ENCODE measurements around the gene SOX15. TPM values are rescaled to one million over a fixed set of nuclear protein-coding genes. Genes with fewer than 3 reads are reported as not detected.

SOX15 gene
- total and polyA plus RNA-seq, 2 of the 13 experiments (the other 11 are each of a cell fraction or from before 2014, with no cell fraction given), result 0.07 to 0.18 TPM

- TF ChIP-seq POLR2AphosphoS2 (IDR thresholded peaks at IDR 0.05; ENCODE audit: low read depth, low read length) (peak; percentile 98), MAFK (conservative IDR thresholded peaks at IDR 0.05 in 1 of 2, IDR thresholded peaks at IDR 0.05 in 1 of 2; ENCODE audit: low read length in 2 of 2) (no peak), ATF7-NPFF (CRISPR knock-in tag; IDR thresholded peaks at IDR 0.05; ENCODE audit: low read depth) (no peak; the same call in 1 of the 2 replicates), ZNF513 (CRISPR knock-in tag; conservative IDR thresholded peaks at IDR 0.05) (no peak), THRA (CRISPR knock-in tag; IDR thresholded peaks at IDR 0.05; ENCODE audit: borderline replicate concordance) (no peak), TCF7L2 (IDR thresholded peaks at IDR 0.05; ENCODE audit: low read depth, low read length) (no peak), ZBTB42 (CRISPR knock-in tag; IDR thresholded peaks at IDR 0.05) (no peak; the same call in 1 of the 2 replicates), ZEB1 (IDR thresholded peaks at IDR 0.05; ENCODE audit: insufficient replicate concordance, low read depth) (no peak), ZNF768 (CRISPR knock-in tag; IDR thresholded peaks at IDR 0.05) (peak; percentile 41; the same call in 1 of the 2 replicates), ZNF430 (CRISPR knock-in tag; IDR thresholded peaks at IDR 0.05) (no peak; the same call in 1 of the 2 replicates), KLF11 (CRISPR knock-in tag; IDR thresholded peaks at IDR 0.05) (no peak), TMF1 (CRISPR knock-in tag; IDR thresholded peaks at IDR 0.05; ENCODE audit: low read depth) (peak; percentile 49; the same call in 1 of the 2 replicates), ZNF883 (CRISPR knock-in tag; IDR thresholded peaks at IDR 0.05; ENCODE audit: not compliant biosample characterization) (no peak), KMT2B (CRISPR knock-in tag; IDR thresholded peaks at IDR 0.05) (no peak), CCDC6 (CRISPR knock-in tag; IDR thresholded peaks at IDR 0.05) (no peak), HES4 (CRISPR knock-in tag; IDR thresholded peaks at IDR 0.05; ENCODE audit: borderline replicate concordance) (no peak; the same call in 1 of the 2 replicates), ZNF468 (CRISPR knock-in tag; IDR thresholded peaks at IDR 0.05) (no peak)
- TF ChIP-seq, protein P1, sequence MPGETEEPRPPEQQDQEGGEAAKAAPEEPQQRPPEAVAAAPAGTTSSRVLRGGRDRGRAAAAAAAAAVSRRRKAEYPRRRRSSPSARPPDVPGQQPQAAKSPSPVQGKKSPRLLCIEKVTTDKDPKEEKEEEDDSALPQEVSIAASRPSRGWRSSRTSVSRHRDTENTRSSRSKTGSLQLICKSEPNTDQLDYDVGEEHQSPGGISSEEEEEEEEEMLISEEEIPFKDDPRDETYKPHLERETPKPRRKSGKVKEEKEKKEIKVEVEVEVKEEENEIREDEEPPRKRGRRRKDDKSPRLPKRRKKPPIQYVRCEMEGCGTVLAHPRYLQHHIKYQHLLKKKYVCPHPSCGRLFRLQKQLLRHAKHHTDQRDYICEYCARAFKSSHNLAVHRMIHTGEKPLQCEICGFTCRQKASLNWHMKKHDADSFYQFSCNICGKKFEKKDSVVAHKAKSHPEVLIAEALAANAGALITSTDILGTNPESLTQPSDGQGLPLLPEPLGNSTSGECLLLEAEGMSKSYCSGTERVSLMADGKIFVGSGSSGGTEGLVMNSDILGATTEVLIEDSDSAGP (CRISPR knock-in tag; IDR thresholded peaks at IDR 0.05; ENCODE audit: borderline replicate concordance), result peak; percentile 82
- TF ChIP-seq, protein P2, sequence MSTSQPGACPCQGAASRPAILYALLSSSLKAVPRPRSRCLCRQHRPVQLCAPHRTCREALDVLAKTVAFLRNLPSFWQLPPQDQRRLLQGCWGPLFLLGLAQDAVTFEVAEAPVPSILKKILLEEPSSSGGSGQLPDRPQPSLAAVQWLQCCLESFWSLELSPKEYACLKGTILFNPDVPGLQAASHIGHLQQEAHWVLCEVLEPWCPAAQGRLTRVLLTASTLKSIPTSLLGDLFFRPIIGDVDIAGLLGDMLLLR (CRISPR knock-in tag; IDR thresholded peaks at IDR 0.05), result no peak
- TF ChIP-seq, protein P3, sequence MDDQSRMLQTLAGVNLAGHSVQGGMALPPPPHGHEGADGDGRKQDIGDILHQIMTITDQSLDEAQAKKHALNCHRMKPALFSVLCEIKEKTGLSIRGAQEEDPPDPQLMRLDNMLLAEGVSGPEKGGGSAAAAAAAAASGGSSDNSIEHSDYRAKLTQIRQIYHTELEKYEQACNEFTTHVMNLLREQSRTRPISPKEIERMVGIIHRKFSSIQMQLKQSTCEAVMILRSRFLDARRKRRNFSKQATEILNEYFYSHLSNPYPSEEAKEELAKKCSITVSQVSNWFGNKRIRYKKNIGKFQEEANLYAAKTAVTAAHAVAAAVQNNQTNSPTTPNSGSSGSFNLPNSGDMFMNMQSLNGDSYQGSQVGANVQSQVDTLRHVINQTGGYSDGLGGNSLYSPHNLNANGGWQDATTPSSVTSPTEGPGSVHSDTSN (CRISPR knock-in tag; IDR thresholded peaks at IDR 0.05; ENCODE audit: borderline replicate concordance), result peak; percentile 98
- TF ChIP-seq, protein P4, sequence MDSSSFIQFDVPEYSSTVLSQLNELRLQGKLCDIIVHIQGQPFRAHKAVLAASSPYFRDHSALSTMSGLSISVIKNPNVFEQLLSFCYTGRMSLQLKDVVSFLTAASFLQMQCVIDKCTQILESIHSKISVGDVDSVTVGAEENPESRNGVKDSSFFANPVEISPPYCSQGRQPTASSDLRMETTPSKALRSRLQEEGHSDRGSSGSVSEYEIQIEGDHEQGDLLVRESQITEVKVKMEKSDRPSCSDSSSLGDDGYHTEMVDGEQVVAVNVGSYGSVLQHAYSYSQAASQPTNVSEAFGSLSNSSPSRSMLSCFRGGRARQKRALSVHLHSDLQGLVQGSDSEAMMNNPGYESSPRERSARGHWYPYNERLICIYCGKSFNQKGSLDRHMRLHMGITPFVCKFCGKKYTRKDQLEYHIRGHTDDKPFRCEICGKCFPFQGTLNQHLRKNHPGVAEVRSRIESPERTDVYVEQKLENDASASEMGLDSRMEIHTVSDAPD (CRISPR knock-in tag; IDR thresholded peaks at IDR 0.05), result no peak
Measured at GRCh38 chr17:7572588-7573323, 17.1 kb downstream of the SOX15 start (continued).

Measured in HepG2 (cell line).